Esophagus (tissue), 2 donors: Measurements from ENCODE around the gene SMCO4. TPM values are rescaled to one million over a fixed set of nuclear protein-coding genes. Genes with fewer than 3 reads are reported as not detected.

Experiments
- H3K27ac ChIP-seq, 2 donors: one replicate each; pipeline ENCODE4 v1.5.1; 2013; ENCODE audit warnings: low read depth in 2 of 2, mild to moderate bottlenecking in 2 of 2, inconsistent platforms in 1 of 2, low read length in 1 of 2, moderate library complexity in 1 of 2
- H3K27me3 ChIP-seq, 2 donors: one replicate each; pipeline ENCODE4 v1.6.1; 2013; ENCODE audit warnings: low read length in 2 of 2, control low read depth in 1 of 2, mild to moderate bottlenecking in 1 of 2; ENCODE audit not compliant: insufficient read depth in 2 of 2, control insufficient read depth in 1 of 2
- H3K36me3 ChIP-seq, 2 donors: one replicate each; pipeline ENCODE4 v1.6.1; 2013; ENCODE audit warnings: low read length in 1 of 2; ENCODE audit not compliant: control insufficient read depth in 2 of 2, insufficient read depth in 2 of 2
- H3K4me1 ChIP-seq, 2 donors: one replicate each; pipeline ENCODE4 v1.6.1; 2013; ENCODE audit warnings: low read length in 1 of 2; ENCODE audit not compliant: control insufficient read depth in 2 of 2, insufficient read depth in 2 of 2
- H3K4me3 ChIP-seq, 2 donors: one replicate each; pipeline ENCODE4 v1.5.1; 2013; ENCODE audit warnings: low read length in 2 of 2, mild to moderate bottlenecking in 2 of 2, low read depth in 1 of 2, moderate library complexity in 1 of 2
- H3K9me3 ChIP-seq, 2 donors: one replicate each; pipeline ENCODE4 v1.6.1; 2013; ENCODE audit warnings: mild to moderate bottlenecking in 2 of 2, low read depth in 1 of 2, low read length in 1 of 2, moderate library complexity in 1 of 2; ENCODE audit not compliant: control insufficient read depth in 2 of 2, insufficient read depth in 1 of 2
- WGBS, 2 donors: extraction: QIAGEN DNeasy Blood & Tissue Kit; methylation state at CpG; one replicate each; pipeline ENCODE4 v1.1.7; 2013; 5-methylcytosine and 5-hydroxymethylcytosine counted together
- polyA plus RNA-seq, 2 donors: library from polyadenylated mRNA; stranded (reverse); fragments of 200-250 nt; gene quantifications; one replicate each; pipeline ENCODE4 v1.2.3, GENCODE V29; 2013
- donor health status: healthy with polysubstance abuse.
- donor health status: Bipolar disorder and iron deficiency.

Gene SMCO4
- polyA plus RNA-seq, 2 donors = 7.9 to 14.2 TPM

- Histone ChIP-seq H3K27ac (no peak overlapping the region), H3K9me3 (no peaks in the 10 kb centered on the region), H3K27me3 (no peaks in the 10 kb centered on the region), H3K4me3 (no peak overlapping the region), H3K36me3 (no peaks in the 10 kb centered on the region), H3K4me1 (peaks cover 4% of the 10 kb centered on the region in 2 donors)
- WGBS, 2 donors = 88 to 91% methylated on average over 2 of the region's 2 CpGs
Measured at GRCh38 chr11:93524858-93525257, 18.3 kb downstream of the SMCO4 start.

GRCh38 chr11:93524173-93524536 is 19.0 kb downstream of the SMCO4 start:
- Histone ChIP-seq H3K36me3 (no peaks in the 10 kb centered on the region), H3K9me3 (no peaks in the 10 kb centered on the region), H3K4me3 (no peak overlapping the region), H3K27ac (no peak overlapping the region), H3K4me1 (peaks cover 5% of the 10 kb centered on the region in 2 donors), H3K27me3 (no peaks in the 10 kb centered on the region)
- 79 to 80% methylated on average over 6 of the region's 6 CpGs for WGBS, 2 donors

- Histone ChIP-seq H3K4me3 (no peak overlapping the region), H3K9me3 (no peaks in the 10 kb centered on the region), H3K4me1 (peaks cover 2 to 3% of the 10 kb centered on the region in 2 donors), H3K27me3 (no peaks in the 10 kb centered on the region), H3K27ac (no peak overlapping the region), H3K36me3 (no peaks in the 10 kb centered on the region)
- 61 to 72% methylated on average over 5 of the region's 5 CpGs for WGBS, 2 donors
Measured at GRCh38 chr11:93520726-93521509, 22.3 kb downstream of the SMCO4 start.

DNA sequence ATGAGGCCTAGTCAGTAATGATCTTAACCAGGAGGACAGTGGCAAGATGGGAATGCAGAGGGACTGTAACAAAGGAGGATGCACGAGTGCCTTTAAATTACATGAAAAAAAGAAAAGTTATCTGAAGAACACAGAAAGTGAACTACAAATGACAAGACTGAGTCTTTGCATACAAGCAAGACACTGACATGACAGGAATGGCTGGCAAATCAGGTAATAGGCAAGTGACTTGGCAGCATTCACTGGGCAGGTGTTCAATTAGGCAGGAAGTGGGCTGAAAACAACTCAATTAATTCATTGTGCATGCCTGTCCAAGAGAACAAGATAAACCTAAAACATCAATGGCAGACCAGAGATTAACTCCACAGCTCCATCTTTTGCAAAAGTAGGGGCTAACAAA is 24.0 kb downstream of the SMCO4 start:
- Histone ChIP-seq H3K4me1 (peaks cover 3 to 4% of the 10 kb centered on the region in 2 donors), H3K27me3 (no peaks in the 10 kb centered on the region), H3K27ac (no peak overlapping the region), H3K36me3 (no peaks in the 10 kb centered on the region), H3K4me3 (no peak overlapping the region), H3K9me3 (no peaks in the 10 kb centered on the region)
- WGBS, 2 donors = 68 to 75% methylated on average over 1 of the region's 1 CpG

DNA sequence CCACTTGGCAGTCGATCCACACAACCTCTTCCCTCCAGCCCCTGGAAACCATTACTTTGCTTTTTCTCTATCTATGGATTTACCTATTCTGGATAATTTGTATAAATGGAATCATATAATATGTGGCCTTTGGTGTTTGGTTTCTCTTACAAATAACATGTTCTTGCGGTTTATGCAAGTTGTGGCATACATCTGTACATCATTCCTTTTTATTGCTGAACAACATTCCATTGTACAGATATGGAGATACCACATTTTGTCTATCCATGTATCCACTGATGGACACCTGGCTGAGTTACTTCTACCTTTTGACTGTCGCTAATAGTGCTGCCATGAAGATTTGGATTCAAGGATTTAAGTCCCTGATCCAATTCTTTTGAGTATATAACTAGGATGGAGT is 25.1 kb downstream of the SMCO4 start:
- Histone ChIP-seq H3K27ac (no peak overlapping the region), H3K4me1 (peaks cover 3 to 4% of the 10 kb centered on the region in 2 donors), H3K27me3 (no peaks in the 10 kb centered on the region), H3K4me3 (no peak overlapping the region), H3K9me3 (no peaks in the 10 kb centered on the region), H3K36me3 (no peaks in the 10 kb centered on the region)
- WGBS, 2 donors = 87 to 91% methylated on average over 3 of the region's 3 CpGs

- Histone ChIP-seq H3K9me3 (no peaks in the 10 kb centered on the region), H3K4me3 (no peak overlapping the region), H3K36me3 (no peaks in the 10 kb centered on the region), H3K27me3 (no peaks in the 10 kb centered on the region), H3K27ac (no peak overlapping the region), H3K4me1 (peaks cover 3 to 4% of the 10 kb centered on the region in 2 donors)
- WGBS, 2 donors = 93 to 95% methylated on average over 4 of the region's 4 CpGs
Measured at GRCh38 chr11:93517611-93518010, 25.6 kb downstream of the SMCO4 start.

GRCh38 chr11:93517041-93517440 is 26.1 kb downstream of the SMCO4 start:
- Histone ChIP-seq H3K27ac (no peak overlapping the region), H3K27me3 (no peaks in the 10 kb centered on the region), H3K36me3 (no peaks in the 10 kb centered on the region), H3K4me1 (peaks cover 3 to 4% of the 10 kb centered on the region in 2 donors), H3K9me3 (no peaks in the 10 kb centered on the region), H3K4me3 (no peak overlapping the region)
- WGBS, 2 donors = 90 to 96% methylated on average over 4 of the region's 4 CpGs

GRCh38 chr11:93515441-93516025 is 27.7 kb downstream of the SMCO4 start:
- Histone ChIP-seq H3K4me1 (peaks cover 3 to 4% of the 10 kb centered on the region in 2 donors), H3K36me3 (no peaks in the 10 kb centered on the region), H3K27me3 (no peaks in the 10 kb centered on the region), H3K4me3 (no peak overlapping the region), H3K27ac (no peak overlapping the region), H3K9me3 (no peaks in the 10 kb centered on the region)
- WGBS, 2 donors = 60 to 76% methylated on average over 5 of the region's 5 CpGs

DNA sequence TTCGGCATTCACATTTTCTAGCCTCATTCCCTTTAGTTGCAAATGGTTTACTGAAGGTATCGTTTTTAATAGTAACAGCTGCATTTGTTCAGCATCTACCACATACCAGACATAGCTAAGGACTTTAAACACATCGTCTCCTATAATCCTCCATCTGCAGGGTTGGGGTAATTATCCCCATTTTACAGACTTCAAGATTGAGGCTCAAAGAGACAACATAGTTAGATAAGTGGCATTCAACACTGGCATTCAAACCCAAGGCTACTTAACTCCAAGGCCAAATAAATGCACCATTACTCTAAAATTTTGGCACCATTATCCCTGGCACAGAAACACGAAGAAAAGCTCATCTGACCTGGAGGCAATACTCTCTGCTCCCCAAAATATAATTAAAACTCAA is 28.5 kb downstream of the SMCO4 start:
- Histone ChIP-seq H3K4me3 (no peak overlapping the region), H3K4me1 (peaks cover 0 to 2% of the 10 kb centered on the region in 2 donors), H3K27me3 (no peaks in the 10 kb centered on the region), H3K27ac (no peak overlapping the region), H3K36me3 (no peaks in the 10 kb centered on the region), H3K9me3 (no peaks in the 10 kb centered on the region)
- WGBS, 2 donors = 74 to 83% methylated on average over 4 of the region's 4 CpGs

GRCh38 chr11:93513772-93514171 is 29.4 kb downstream of the SMCO4 start:
- peaks cover 0 to 2% of the 10 kb centered on the region in 2 donors for H3K4me1 ChIP-seq
- no peaks in the 10 kb centered on the region for H3K9me3 ChIP-seq
- no peak overlapping the region for H3K4me3 ChIP-seq
- H3K27ac ChIP-seq = no peak overlapping the region
- WGBS, 2 donors = 86 to 92% methylated on average over 4 of the region's 4 CpGs
- no peaks in the 10 kb centered on the region for H3K27me3 ChIP-seq
- H3K36me3 ChIP-seq = no peaks in the 10 kb centered on the region
